Measurements from ENCODE around the gene MYO6. TPM values are rescaled to one million over a fixed set of nuclear protein-coding genes. Genes with fewer than 3 reads are reported as not detected.
"Not testable (repeated sequence)": the region's sequence is repeated elsewhere in the genome, so short reads cannot be mapped to it uniquely, and the experiment has no call there.

Gene MYO6
- total and polyA plus RNA-seq, 5 donors from 2014 or later = 0.07 to 1.6 (median 0.57) TPM

DNA sequence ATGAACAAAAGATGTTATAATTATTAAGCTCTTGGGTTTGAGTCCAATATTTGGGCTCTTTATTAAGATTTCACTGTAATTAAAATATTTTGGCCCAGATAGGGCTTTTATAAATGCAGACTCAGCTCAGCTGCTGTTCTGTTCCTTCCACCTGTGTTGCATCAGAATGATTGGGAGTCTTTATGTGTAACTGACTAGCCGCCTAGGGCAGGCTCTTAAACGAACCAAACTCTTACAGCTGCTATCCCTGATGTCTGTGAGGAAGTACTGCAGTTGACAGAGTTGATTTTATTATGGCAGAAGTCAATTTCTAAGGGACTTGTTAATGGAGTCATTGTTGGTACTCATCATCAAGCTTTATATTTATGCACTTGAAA, 144.7 kb downstream of the MYO6 start:
- Histone ChIP-seq H3K27ac (ENCODE audit: insufficient read depth, low read length, poor library complexity, severe bottlenecking) (no peak overlapping the region), H3K9me3 (ENCODE audit: control insufficient read depth in 2 of 2, low read length in 2 of 2) (no peaks in the 10 kb centered on the region), H3K4me3 (ENCODE audit: low read depth, low read length) (no peak overlapping the region), H3K36me3 (ENCODE audit: control insufficient read depth, insufficient read depth, low read length) (no peaks in the 10 kb centered on the region), H3K27me3 (ENCODE audit: control insufficient read depth, insufficient read depth, low read length) (no peaks in the 10 kb centered on the region), H3K4me1 (ENCODE audit: control insufficient read depth, insufficient read depth, low read length, poor library complexity, severe bottlenecking) (no peaks in the 10 kb centered on the region)
- Mint-ChIP-seq H3K9me3 (peaks cover 0 to 2% (median 0%) of the 10 kb centered on the region in 7 donors), H3K27me3 (peaks cover 10% of the 10 kb centered on the region), H3K27ac (no peak overlapping the region), H3K36me3 (no peaks in the 10 kb centered on the region), H3K4me3 (no peak overlapping the region), H3K4me1 (peaks cover 0 to 2% (median 0%) of the 10 kb centered on the region in 4 donors)
- no peak for DNase-seq
- no peak for ATAC-seq (ENCODE audit: low read depth in 2 of 2)

DNA sequence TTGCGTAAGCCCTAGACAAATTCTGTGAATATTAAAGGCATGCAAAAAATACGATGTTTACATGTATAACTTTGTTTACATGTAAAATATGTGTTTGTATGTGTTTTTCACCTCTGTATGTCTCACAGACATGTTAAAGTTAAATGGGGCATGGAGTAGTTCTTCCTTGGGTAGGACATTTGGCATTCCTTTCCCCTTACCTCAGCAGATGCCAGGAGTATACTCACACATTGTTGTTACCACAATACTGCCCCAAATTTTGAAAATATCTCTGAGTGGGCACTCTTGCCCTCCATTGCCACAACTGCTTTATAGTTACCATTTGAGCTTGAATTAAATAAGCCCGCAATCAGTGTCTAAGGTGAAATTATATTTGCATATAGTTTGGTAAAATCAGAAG, 147.5 kb downstream of the MYO6 start:
- no peaks in the 10 kb centered on the region for H3K36me3 ChIP-seq (ENCODE audit: control insufficient read depth, insufficient read depth, low read length)
- no peaks in the 10 kb centered on the region for H3K27me3 ChIP-seq (ENCODE audit: control insufficient read depth, insufficient read depth, low read length)
- peaks cover 0 to 3% (median 0%) of the 10 kb centered on the region in 7 donors for H3K9me3 Mint-ChIP-seq
- ATAC-seq (ENCODE audit: low read depth in 2 of 2) (no peak), DNase-seq (no peak)
- H3K27ac ChIP-seq (ENCODE audit: insufficient read depth, low read length, poor library complexity, severe bottlenecking) = no peak overlapping the region
- H3K9me3 ChIP-seq (ENCODE audit: control insufficient read depth in 2 of 2, low read length in 2 of 2) = no peaks in the 10 kb centered on the region
- no peak overlapping the region for H3K4me3 Mint-ChIP-seq
- H3K36me3 Mint-ChIP-seq = no peaks in the 10 kb centered on the region
- no peak overlapping the region for H3K27ac Mint-ChIP-seq
- no peak overlapping the region for H3K4me3 ChIP-seq (ENCODE audit: low read depth, low read length)
- H3K4me1 Mint-ChIP-seq = peaks cover 0 to 2% (median 0%) of the 10 kb centered on the region in 4 donors
- H3K4me1 ChIP-seq (ENCODE audit: control insufficient read depth, insufficient read depth, low read length, poor library complexity, severe bottlenecking) = no peaks in the 10 kb centered on the region
- peaks cover 10% of the 10 kb centered on the region for H3K27me3 Mint-ChIP-seq

DNA sequence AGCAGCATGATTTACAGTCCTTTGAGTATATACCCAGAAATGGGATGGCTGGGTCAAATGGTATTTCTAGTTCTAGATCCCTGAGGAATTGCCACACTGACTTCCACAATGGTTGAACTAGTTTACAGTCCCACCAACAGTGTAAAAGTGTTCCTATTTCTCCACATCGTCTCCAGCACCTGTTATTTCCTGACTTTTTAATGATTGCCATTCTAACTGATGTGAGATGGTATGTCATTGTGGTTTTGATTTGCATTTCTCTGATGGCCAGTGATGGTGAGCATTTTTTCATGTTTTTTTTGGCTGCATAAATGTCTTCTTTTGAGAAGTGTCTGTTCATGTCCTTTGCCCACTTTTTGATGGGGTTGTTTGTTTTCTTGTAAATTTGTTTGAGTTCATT, 151.2 kb downstream of the MYO6 start:
- not testable (repeated sequence) for H3K27me3 ChIP-seq (ENCODE audit: control insufficient read depth, insufficient read depth, low read length); H3K4me1 Mint-ChIP-seq; H3K36me3 Mint-ChIP-seq; H3K36me3 ChIP-seq (ENCODE audit: control insufficient read depth, insufficient read depth, low read length); H3K9me3 ChIP-seq (ENCODE audit: control insufficient read depth in 2 of 2, low read length in 2 of 2); H3K27ac Mint-ChIP-seq; DNase-seq; H3K4me1 ChIP-seq (ENCODE audit: control insufficient read depth, insufficient read depth, low read length, poor library complexity, severe bottlenecking); H3K9me3 Mint-ChIP-seq; ATAC-seq (ENCODE audit: low read depth in 2 of 2); H3K4me3 Mint-ChIP-seq; H3K4me3 ChIP-seq (ENCODE audit: low read depth, low read length); H3K27ac ChIP-seq (ENCODE audit: insufficient read depth, low read length, poor library complexity, severe bottlenecking); H3K27me3 Mint-ChIP-seq

DNA sequence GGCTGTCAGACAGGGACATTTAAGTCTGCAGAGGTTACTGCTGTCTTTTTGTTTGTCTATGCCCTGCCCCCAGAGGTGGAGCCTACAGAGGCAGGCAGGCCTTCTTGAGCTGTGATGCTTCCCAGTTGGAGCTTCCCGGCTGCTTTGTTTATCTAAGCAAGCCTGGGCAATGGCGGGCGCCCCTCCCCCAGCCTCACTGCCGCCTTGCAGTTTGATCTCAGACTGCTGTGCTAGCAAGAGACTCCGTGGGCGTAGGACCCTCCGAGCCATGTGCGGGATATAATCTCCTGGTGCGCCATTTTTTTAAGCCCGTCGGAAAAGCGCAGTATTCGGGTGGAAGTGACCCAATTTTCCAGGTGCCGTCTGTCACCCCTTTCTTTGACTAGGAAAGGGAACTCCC, 156.1 kb downstream of the MYO6 start:
- H3K9me3 Mint-ChIP-seq = not testable (repeated sequence)

DNA sequence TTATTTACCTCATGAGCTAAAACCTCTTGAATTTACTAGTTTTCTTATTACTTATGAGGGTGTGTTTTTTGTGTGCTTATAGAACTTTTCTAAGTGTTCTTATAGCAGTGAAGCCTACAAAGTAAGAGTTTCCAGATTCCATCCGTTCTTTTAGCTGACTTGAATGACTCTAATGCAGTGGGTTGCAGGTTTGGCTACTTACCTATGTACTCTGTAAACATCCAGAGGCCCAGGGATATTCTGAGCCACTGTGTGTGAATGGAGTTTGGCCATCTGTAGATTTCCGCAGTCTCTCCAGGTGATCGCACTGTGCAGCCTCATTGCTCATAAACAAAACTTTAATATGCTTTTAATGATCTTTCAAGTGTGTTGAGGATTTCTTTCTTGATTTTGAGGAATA, 157.8 kb downstream of the MYO6 start:
- H3K4me3 ChIP-seq (ENCODE audit: low read depth, low read length) = no peak overlapping the region
- DNase-seq = no peak
- H3K36me3 ChIP-seq (ENCODE audit: control insufficient read depth, insufficient read depth, low read length) = no peaks in the 10 kb centered on the region
- no peak for ATAC-seq (ENCODE audit: low read depth in 2 of 2)
- Mint-ChIP-seq H3K27me3 (no peaks in the 10 kb centered on the region), H3K4me3 (no peak overlapping the region), H3K9me3 (peaks cover 0 to 5% (median 0%) of the 10 kb centered on the region in 7 donors), H3K36me3 (no peaks in the 10 kb centered on the region), H3K27ac (no peak overlapping the region), H3K4me1 (no peaks in the 10 kb centered on the region)
- H3K27ac ChIP-seq (ENCODE audit: insufficient read depth, low read length, poor library complexity, severe bottlenecking) = no peak overlapping the region
- no peaks in the 10 kb centered on the region for H3K4me1 ChIP-seq (ENCODE audit: control insufficient read depth, insufficient read depth, low read length, poor library complexity, severe bottlenecking)
- H3K27me3 ChIP-seq (ENCODE audit: control insufficient read depth, insufficient read depth, low read length) = no peaks in the 10 kb centered on the region
- H3K9me3 ChIP-seq (ENCODE audit: control insufficient read depth in 2 of 2, low read length in 2 of 2) = no peaks in the 10 kb centered on the region

More for the DNA sequence above, 156.1 kb downstream of the MYO6 start:
- not testable (repeated sequence) for ATAC-seq (ENCODE audit: low read depth in 2 of 2); H3K4me3 Mint-ChIP-seq; DNase-seq; H3K36me3 Mint-ChIP-seq; H3K27ac ChIP-seq (ENCODE audit: insufficient read depth, low read length, poor library complexity, severe bottlenecking); H3K27ac Mint-ChIP-seq; H3K36me3 ChIP-seq (ENCODE audit: control insufficient read depth, insufficient read depth, low read length); H3K9me3 ChIP-seq (ENCODE audit: control insufficient read depth in 2 of 2, low read length in 2 of 2); H3K4me3 ChIP-seq (ENCODE audit: low read depth, low read length); H3K4me1 ChIP-seq (ENCODE audit: control insufficient read depth, insufficient read depth, low read length, poor library complexity, severe bottlenecking); H3K27me3 Mint-ChIP-seq; H3K4me1 Mint-ChIP-seq; H3K27me3 ChIP-seq (ENCODE audit: control insufficient read depth, insufficient read depth, low read length)

DNA sequence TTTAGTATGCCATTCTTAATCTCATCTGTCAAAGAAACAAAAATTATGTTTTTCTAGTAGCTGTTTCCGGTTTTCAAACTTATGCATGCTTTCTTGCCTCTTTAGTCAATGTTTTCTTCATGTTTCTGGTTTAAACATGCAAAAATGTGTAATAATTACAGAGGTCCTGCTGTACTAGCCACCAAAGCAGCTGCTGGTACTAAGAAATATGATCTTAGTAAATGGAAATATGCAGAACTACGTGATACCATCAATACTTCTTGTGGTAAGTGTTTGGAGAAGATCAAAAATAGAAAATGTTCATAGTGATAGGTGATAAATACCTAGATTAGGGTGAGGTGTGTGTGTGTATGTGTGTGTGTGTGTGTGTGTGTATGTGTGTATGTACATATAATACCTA, 158.4 kb downstream of the MYO6 start:
- H3K27me3 Mint-ChIP-seq = no peaks in the 10 kb centered on the region
- no peak overlapping the region for H3K4me3 Mint-ChIP-seq

DNA sequence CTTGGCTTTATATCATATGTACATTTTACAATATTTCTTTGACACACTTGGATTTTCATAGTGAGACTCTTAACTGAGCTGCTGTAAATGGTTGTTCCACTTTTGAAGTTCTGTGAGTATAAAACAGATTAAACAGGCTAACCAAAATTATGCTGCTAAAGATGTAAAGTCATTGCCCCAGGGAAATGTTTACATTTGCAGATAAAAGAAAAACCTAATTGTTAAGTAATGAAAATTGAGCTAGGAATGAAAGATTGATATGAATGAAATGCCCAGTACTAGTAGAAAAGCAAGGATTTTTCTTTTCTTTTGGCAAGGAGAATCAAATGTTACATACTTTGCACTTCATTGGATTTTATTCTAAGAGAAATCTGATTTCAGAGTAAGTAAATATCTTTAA, 164.0 kb downstream of the MYO6 start:
- no peaks in the 10 kb centered on the region for H3K27me3 ChIP-seq (ENCODE audit: control insufficient read depth, insufficient read depth, low read length)
- no peaks in the 10 kb centered on the region for H3K4me1 Mint-ChIP-seq
- no peak overlapping the region for H3K4me3 ChIP-seq (ENCODE audit: low read depth, low read length)

More for the DNA sequence above, 158.4 kb downstream of the MYO6 start:
- no peaks in the 10 kb centered on the region for H3K36me3 Mint-ChIP-seq
- ATAC-seq (ENCODE audit: low read depth in 2 of 2) = no peak
- no peaks in the 10 kb centered on the region for H3K36me3 ChIP-seq (ENCODE audit: control insufficient read depth, insufficient read depth, low read length)
- H3K9me3 ChIP-seq (ENCODE audit: control insufficient read depth in 2 of 2, low read length in 2 of 2) = no peaks in the 10 kb centered on the region
- H3K27me3 ChIP-seq (ENCODE audit: control insufficient read depth, insufficient read depth, low read length) = no peaks in the 10 kb centered on the region
- no peak overlapping the region for H3K4me3 ChIP-seq (ENCODE audit: low read depth, low read length)
- H3K27ac Mint-ChIP-seq = no peak overlapping the region
- H3K9me3 Mint-ChIP-seq = peaks cover 0 to 5% (median 0%) of the 10 kb centered on the region in 7 donors
- H3K27ac ChIP-seq (ENCODE audit: insufficient read depth, low read length, poor library complexity, severe bottlenecking) = no peak overlapping the region
- no peak for DNase-seq
- no peaks in the 10 kb centered on the region for H3K4me1 Mint-ChIP-seq
- H3K4me1 ChIP-seq (ENCODE audit: control insufficient read depth, insufficient read depth, low read length, poor library complexity, severe bottlenecking) = no peaks in the 10 kb centered on the region

DNA sequence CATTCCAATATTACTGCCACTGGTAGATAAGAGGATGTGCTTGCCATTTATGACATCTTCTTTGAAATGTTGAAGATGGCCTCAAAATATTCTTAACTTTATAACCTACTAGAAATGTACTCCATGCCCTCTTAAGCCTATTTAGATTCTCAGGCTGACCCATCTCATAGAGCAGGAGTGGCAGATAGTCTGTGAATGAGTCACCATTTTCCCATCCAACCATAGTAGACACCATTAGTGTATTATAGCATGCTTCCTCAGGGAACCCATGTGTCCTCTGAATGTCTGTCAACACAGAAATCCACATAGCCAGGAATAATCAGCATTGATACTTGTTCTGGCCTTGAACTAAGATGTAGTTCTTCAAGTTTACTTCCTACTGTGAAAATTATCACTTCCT, 173.2 kb downstream of the MYO6 start:
- Histone ChIP-seq H3K27me3 (ENCODE audit: control insufficient read depth, insufficient read depth, low read length) (no peaks in the 10 kb centered on the region), H3K27ac (ENCODE audit: insufficient read depth, low read length, poor library complexity, severe bottlenecking) (no peak overlapping the region), H3K36me3 (ENCODE audit: control insufficient read depth, insufficient read depth, low read length) (no peaks in the 10 kb centered on the region), H3K9me3 (ENCODE audit: control insufficient read depth in 2 of 2, low read length in 2 of 2) (no peaks in the 10 kb centered on the region), H3K4me3 (ENCODE audit: low read depth, low read length) (no peak overlapping the region), H3K4me1 (ENCODE audit: control insufficient read depth, insufficient read depth, low read length, poor library complexity, severe bottlenecking) (no peaks in the 10 kb centered on the region)
- no peak overlapping the region for H3K4me3 Mint-ChIP-seq
- H3K27ac Mint-ChIP-seq = no peak overlapping the region
- H3K4me1 Mint-ChIP-seq = no peaks in the 10 kb centered on the region
- H3K9me3 Mint-ChIP-seq = no peaks in the 10 kb centered on the region
- H3K36me3 Mint-ChIP-seq = no peaks in the 10 kb centered on the region
- ATAC-seq (ENCODE audit: low read depth in 2 of 2) (no peak), DNase-seq (no peak)
- no peaks in the 10 kb centered on the region for H3K27me3 Mint-ChIP-seq

More for the DNA sequence above, 164.0 kb downstream of the MYO6 start:
- H3K36me3 ChIP-seq (ENCODE audit: control insufficient read depth, insufficient read depth, low read length) = no peaks in the 10 kb centered on the region
- no peaks in the 10 kb centered on the region for H3K9me3 ChIP-seq (ENCODE audit: control insufficient read depth in 2 of 2, low read length in 2 of 2)
- no peak for ATAC-seq (ENCODE audit: low read depth in 2 of 2)
- no peak for DNase-seq
- Mint-ChIP-seq H3K36me3 (no peaks in the 10 kb centered on the region), H3K27ac (no peak overlapping the region), H3K4me3 (no peak overlapping the region), H3K9me3 (no peaks in the 10 kb centered on the region), H3K27me3 (peaks cover 5% of the 10 kb centered on the region)
- no peaks in the 10 kb centered on the region for H3K4me1 ChIP-seq (ENCODE audit: control insufficient read depth, insufficient read depth, low read length, poor library complexity, severe bottlenecking)
- no peak overlapping the region for H3K27ac ChIP-seq (ENCODE audit: insufficient read depth, low read length, poor library complexity, severe bottlenecking)

All from CD4-positive, CD25-positive, alpha-beta regulatory T cell (primary cell).